Measurements from ENCODE around the gene SHMT2.

GRCh38 chr12:57223191-57224165 lies 6.0 kb upstream of the SHMT2 start:
- no peak for TF ChIP-seq CTCF (IDR thresholded peaks at IDR 0.05; ENCODE audit: insufficient read depth, low read depth, low read length)
- no peak for TF ChIP-seq EZH2 (IDR thresholded peaks at IDR 0.05; ENCODE audit: insufficient read depth, low read length)
